ENCODE results near the gene SCYGR6.
"Not testable (repeated sequence)": the region's sequence is repeated elsewhere in the genome, so short reads cannot be mapped to it uniquely, and the experiment has no call there.

- TF ChIP-seq POLR2A, POLR2AphosphoS5 (IDR thresholded peaks at IDR 0.05; ENCODE audit: low read depth, low read length): not testable (repeated sequence)
Measured at GRCh38 chr2:227722821-227723220, 1.7 kb downstream of the SCYGR6 start.
